GM12873 (cell line): ENCODE data around the gene TMEM167A.

Experiments
- CTCF ChIP-seq: IDR thresholded peaks from 2 replicates; pipeline ENCODE4 v1.5.1; 2012; ENCODE audit warnings: low read depth, mild to moderate bottlenecking, moderate library complexity, low read length, control low read depth; ENCODE audit not compliant: insufficient read depth; ENCODE audit errors: missing control alignments

TMEM167A gene

GRCh38 chr5:83066548-83067110 is 10.6 kb downstream of the TMEM167A start:
- TF ChIP-seq CTCF = no peak

- no peak for TF ChIP-seq CTCF
Observed at GRCh38 chr5:83059341-83059740, 17.9 kb downstream of the TMEM167A start.

- TF ChIP-seq CTCF = no peak
Observed at GRCh38 chr5:83058726-83059125, 18.5 kb downstream of the TMEM167A start.

GRCh38 chr5:83055166-83055565 is 22.0 kb downstream of the TMEM167A start:
- TF ChIP-seq CTCF = no peak

GRCh38 chr5:83050723-83051340 is 26.4 kb downstream of the TMEM167A start:
- TF ChIP-seq CTCF = no peak

- TF ChIP-seq CTCF = no peak
Observed at GRCh38 chr5:83049370-83049885, 27.8 kb downstream of the TMEM167A start.

GRCh38 chr5:83048811-83049210 is 28.4 kb downstream of the TMEM167A start:
- TF ChIP-seq CTCF = no peak
